Thyroid gland (tissue), 4 donors: ENCODE results near the gene ERICH2. TPM values are rescaled to one million over a fixed set of nuclear protein-coding genes. Genes with fewer than 3 reads are reported as not detected.

Source experiments
- DNase-seq, 2 donors: peaks; one replicate each; pipeline ENCODE4 v3.0.0-alpha.2; 2019
- H3K27ac ChIP-seq, 3 donors: fragments of 200-600 bp; sonication (generic); 1 replicate in 2 of 3; 2 replicates in 1 of 3; pipeline ENCODE4 v1.5.1; 2016 to 2019; ENCODE audit warnings: mild to moderate bottlenecking in 1 of 3, moderate library complexity in 1 of 3
- H3K27me3 ChIP-seq: fragments of 200-600 bp; sonication (generic); one replicate; pipeline ENCODE4 v1.5.1; 2019
- H3K36me3 ChIP-seq, 2 donors: fragments of 200-600 bp; sonication (generic); one replicate each; pipeline ENCODE4 v1.5.1; 2016 to 2019
- H3K4me1 ChIP-seq, 2 donors: fragments of 200-600 bp; sonication (generic); one replicate each; pipeline ENCODE4 v1.5.1; 2017 to 2019
- H3K4me3 ChIP-seq, 3 donors: fragments of 200-600 bp; sonication (generic); replicated peaks in 1 of 3; 1 replicate in 2 of 3; 2 replicates in 1 of 3; pipeline ENCODE4 v1.5.1; 2016; ENCODE audit warnings: mild to moderate bottlenecking in 1 of 3
- H3K9me3 ChIP-seq: fragments of 200-600 bp; sonication (generic); one replicate; pipeline ENCODE4 v1.5.1; 2017
- POLR2A ChIP-seq, 2 donors: fragments of 450-650 bp; IDR thresholded peaks; one replicate each; pipeline ENCODE4 v1.6.1; 2017; ENCODE audit warnings: antibody characterized with exemption in 2 of 2, mild to moderate bottlenecking in 2 of 2, moderate library complexity in 1 of 2
- WGBS, 2 donors: methylation state at CpG; one replicate each; pipeline ENCODE4 v1.1.5; 2017; 5-methylcytosine and 5-hydroxymethylcytosine counted together
- intact Hi-C: fragments of 100-400 bp; cut with DNase I; formaldehyde crosslinking; loops from one replicate; pipeline ENCODE4 v1.15.1; 2023
- total RNA-seq, 4 donors: library from RNA; depleted of rRNA; stranded (reverse); fragments of >200 nt; gene quantifications; one replicate each; pipeline ENCODE4 v1.2.3, GENCODE V29; 2016
- TF ChIP-seq, protein P1 (sequence below), 6 experiments: fragments of 200-600 bp in 3 of 6; fragments of 450-650 bp in 3 of 6; sonication (generic) in 3 of 6; IDR thresholded peaks; one replicate each; pipeline ENCODE4 v1.5.1; 2016 to 2019; ENCODE audit warnings: antibody characterized with exemption in 6 of 6, mild to moderate bottlenecking in 2 of 6, inconsistent platforms in 1 of 6, moderate library complexity in 1 of 6

Gene ERICH2
- total RNA-seq, 4 donors from 2014 or later = not detected

DNA sequence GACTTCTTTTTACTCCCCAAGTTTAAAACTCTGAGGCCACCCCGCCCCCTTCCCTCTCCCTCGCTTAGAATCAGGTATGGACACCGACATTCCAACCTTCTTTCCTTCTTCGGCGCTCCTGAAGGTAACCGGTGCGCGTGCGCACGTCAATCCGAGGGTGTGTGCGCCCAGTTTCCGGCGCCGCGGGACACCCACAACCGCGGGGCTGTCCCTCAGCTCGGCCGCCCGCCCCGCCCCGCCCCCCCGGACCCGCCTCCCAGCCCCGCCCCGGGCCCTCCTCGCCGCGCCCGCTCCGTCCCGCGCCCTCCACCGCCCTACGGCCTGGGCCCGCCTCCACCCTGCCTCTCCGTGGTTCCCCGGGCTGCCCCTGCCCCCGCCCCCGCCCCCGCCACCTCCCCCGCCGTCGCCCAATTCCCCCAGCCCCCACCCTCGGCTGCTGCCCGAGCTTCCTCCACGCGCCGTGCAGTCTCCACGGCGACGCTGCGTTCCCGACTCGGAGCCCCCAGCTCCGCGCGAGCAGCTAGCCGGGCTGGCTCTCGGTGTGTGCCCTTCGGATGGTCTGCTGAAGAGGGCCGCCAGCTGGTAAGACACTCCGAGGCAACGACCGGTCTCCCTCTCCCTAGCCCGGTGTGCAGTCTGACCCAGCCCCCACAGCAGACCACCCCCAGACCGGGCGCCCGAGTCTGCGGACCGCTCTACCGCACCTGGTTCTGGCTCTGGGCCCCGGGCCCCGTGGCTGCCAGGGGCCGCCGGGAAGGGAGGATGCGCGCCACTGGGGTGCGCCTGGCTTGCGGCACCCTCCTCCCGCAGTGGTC is 635 bp downstream of the ERICH2 start:
- no peaks in the 10 kb centered on the region for H3K27me3 ChIP-seq
- intact Hi-C loops = no loop called here
- H3K4me3 ChIP-seq = peak overlapping the region; percentile 51 to 66 (median 56)
- TF ChIP-seq POLR2A (IDR thresholded peaks at IDR 0.05) = peak in 1 of 2 donors; percentile 63
- TF ChIP-seq, protein P1, sequence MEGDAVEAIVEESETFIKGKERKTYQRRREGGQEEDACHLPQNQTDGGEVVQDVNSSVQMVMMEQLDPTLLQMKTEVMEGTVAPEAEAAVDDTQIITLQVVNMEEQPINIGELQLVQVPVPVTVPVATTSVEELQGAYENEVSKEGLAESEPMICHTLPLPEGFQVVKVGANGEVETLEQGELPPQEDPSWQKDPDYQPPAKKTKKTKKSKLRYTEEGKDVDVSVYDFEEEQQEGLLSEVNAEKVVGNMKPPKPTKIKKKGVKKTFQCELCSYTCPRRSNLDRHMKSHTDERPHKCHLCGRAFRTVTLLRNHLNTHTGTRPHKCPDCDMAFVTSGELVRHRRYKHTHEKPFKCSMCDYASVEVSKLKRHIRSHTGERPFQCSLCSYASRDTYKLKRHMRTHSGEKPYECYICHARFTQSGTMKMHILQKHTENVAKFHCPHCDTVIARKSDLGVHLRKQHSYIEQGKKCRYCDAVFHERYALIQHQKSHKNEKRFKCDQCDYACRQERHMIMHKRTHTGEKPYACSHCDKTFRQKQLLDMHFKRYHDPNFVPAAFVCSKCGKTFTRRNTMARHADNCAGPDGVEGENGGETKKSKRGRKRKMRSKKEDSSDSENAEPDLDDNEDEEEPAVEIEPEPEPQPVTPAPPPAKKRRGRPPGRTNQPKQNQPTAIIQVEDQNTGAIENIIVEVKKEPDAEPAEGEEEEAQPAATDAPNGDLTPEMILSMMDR (IDR thresholded peaks at IDR 0.05) = no peak
- H3K9me3 ChIP-seq = no peaks in the 10 kb centered on the region
- H3K27ac ChIP-seq = peak overlapping the region; percentile 31 to 76 (median 64)
- no peaks in the 10 kb centered on the region for H3K36me3 ChIP-seq
- peaks cover 0 to 9% of the 10 kb centered on the region in 2 donors for H3K4me1 ChIP-seq
- peak; percentile 82 to 85 for DNase-seq
- WGBS, 2 donors = 0 to 1% methylated on average over 17 to 28 of the region's 82 CpGs

DNA sequence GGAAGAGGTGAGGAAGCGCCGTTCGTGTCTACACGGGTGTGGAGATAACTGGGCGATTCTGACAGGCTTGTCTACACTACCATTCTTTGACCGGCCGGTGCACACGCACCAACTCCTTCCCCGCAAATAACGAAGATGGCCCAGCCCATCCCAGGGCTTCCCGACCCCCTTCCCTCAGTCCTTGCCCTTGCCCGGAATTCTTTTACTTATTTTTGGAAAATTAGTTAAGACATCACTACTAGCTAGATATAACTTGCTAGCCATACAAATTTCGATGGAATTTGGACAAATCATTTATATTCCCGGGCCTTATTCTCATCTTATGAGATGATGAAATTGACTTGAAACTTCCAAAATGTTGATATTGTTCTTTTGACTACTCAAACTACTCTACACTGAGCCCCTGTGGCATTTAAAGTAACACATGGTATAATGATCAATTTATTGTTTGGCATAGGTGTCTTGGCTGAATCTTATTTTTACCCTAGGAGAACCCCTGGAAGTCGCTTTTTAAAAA is 1.3 kb downstream of the ERICH2 start:
- H3K36me3 ChIP-seq = no peaks in the 10 kb centered on the region
- peaks cover 0 to 9% of the 10 kb centered on the region in 2 donors for H3K4me1 ChIP-seq
- DNase-seq = no peak
- H3K27ac ChIP-seq = peak overlapping the region in 1 of 3 donors; percentile 64
- intact Hi-C loops = no loop called here
- no peak for TF ChIP-seq POLR2A (IDR thresholded peaks at IDR 0.05)
- TF ChIP-seq, protein P1 (IDR thresholded peaks at IDR 0.05) = no peak
- WGBS, 2 donors = 10 to 13% methylated on average over 14 to 15 of the region's 15 CpGs
- H3K9me3 ChIP-seq = no peaks in the 10 kb centered on the region
- H3K4me3 ChIP-seq = peak overlapping the region; percentile 51 to 66 (median 56)
- H3K27me3 ChIP-seq = no peaks in the 10 kb centered on the region

DNA sequence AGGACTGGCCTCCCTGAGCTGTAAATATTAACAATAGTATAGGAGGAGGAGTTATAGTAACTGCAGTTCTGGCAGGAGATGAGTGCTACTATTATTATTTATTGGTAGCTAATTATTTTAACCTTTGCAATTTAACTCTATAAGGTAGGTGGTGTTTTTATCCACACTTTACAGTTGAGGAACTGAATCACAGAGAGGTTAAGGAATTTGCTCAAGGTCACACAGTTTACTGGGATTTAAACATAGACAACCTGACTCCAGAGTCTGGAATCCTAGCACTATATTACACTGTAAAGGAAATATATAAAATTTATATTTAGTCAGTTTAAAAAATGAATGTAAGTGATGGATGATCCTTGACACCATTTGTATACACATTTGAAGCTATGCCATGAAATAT is 2.1 kb downstream of the ERICH2 start:
- no peaks in the 10 kb centered on the region for H3K9me3 ChIP-seq
- no peak for DNase-seq
- intact Hi-C loops = no loop called here
- no peak overlapping the region for H3K27ac ChIP-seq
- H3K4me3 ChIP-seq = no peak overlapping the region
- TF ChIP-seq POLR2A (IDR thresholded peaks at IDR 0.05) = no peak
- TF ChIP-seq, protein P1 (IDR thresholded peaks at IDR 0.05) = no peak
- H3K36me3 ChIP-seq = no peaks in the 10 kb centered on the region
- H3K4me1 ChIP-seq = peaks cover 0 to 9% of the 10 kb centered on the region in 2 donors
- H3K27me3 ChIP-seq = no peaks in the 10 kb centered on the region

DNA sequence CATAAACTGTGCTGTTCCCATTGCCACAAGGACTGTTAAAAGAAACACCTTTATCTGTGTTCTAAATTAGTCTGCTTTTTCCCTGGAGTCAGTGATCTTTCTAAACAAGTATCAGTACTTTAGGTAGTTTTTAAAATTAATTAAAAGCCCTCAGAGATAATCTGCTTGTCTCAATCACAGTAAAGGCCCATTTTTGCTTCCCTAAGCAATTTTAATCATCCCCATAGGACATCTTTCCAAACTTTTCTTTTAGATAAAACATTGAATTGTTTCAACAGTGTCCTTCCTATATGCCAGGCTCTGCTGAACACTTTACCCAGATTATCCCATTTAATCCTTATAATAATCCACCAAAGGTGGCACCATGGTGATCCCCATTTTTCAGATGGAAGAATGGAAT is 3.9 kb downstream of the ERICH2 start:
- DNase-seq = no peak
- H3K27ac ChIP-seq = no peak overlapping the region
- H3K4me3 ChIP-seq = no peak overlapping the region
- TF ChIP-seq POLR2A (IDR thresholded peaks at IDR 0.05) = no peak
- TF ChIP-seq, protein P1 (IDR thresholded peaks at IDR 0.05) = no peak
- H3K4me1 ChIP-seq = peaks cover 0 to 9% of the 10 kb centered on the region in 2 donors
- intact Hi-C loops = no loop called here
- H3K9me3 ChIP-seq = no peaks in the 10 kb centered on the region
- H3K36me3 ChIP-seq = no peaks in the 10 kb centered on the region
- no peaks in the 10 kb centered on the region for H3K27me3 ChIP-seq

DNA sequence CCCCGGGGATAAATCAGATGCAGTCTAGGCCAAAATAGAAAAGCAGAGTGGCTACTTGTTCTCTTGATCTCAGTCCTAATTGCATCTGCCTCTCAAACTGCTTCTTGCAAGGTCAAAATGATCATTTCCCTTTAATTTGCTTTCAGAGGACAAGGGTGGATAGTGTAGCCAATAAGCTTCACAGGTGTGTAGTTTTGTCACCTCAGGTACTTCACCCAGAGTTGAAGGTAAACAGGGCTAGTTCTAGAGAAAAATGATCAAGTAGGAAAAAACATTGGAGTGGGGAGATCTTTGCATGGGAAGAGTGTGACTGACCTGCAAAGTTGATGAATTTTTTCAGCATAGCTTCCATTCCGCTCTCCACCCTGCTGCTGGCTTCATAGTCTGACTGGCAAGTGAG is 8.7 kb downstream of the ERICH2 start:
- Histone ChIP-seq H3K27ac (no peak overlapping the region), H3K9me3 (no peaks in the 10 kb centered on the region), H3K4me1 (no peaks in the 10 kb centered on the region), H3K36me3 (no peaks in the 10 kb centered on the region), H3K27me3 (no peaks in the 10 kb centered on the region), H3K4me3 (no peak overlapping the region)
- TF ChIP-seq POLR2A (IDR thresholded peaks at IDR 0.05) = no peak
- TF ChIP-seq, protein P1 (IDR thresholded peaks at IDR 0.05) = no peak
- 62 to 77% methylated on average over 2 of the region's 2 CpGs for WGBS, 2 donors
- DNase-seq = no peak
- intact Hi-C loops = no loop called here
